GM18907 (cell line): ENCODE data around the gene ROBO2.

Experiments used
- ATAC-seq: cut with Tn5 transposase; IDR thresholded peaks from one replicate; pipeline ENCODE4 v1.9.1; 2021; ENCODE audit warnings: mild to moderate bottlenecking, moderate library complexity; ENCODE audit not compliant: unreplicated experiment

Gene ROBO2

GRCh38 chr3:77254967-77255831 lies 215.3 kb downstream of the ROBO2 start:
- no peak for ATAC-seq

DNA sequence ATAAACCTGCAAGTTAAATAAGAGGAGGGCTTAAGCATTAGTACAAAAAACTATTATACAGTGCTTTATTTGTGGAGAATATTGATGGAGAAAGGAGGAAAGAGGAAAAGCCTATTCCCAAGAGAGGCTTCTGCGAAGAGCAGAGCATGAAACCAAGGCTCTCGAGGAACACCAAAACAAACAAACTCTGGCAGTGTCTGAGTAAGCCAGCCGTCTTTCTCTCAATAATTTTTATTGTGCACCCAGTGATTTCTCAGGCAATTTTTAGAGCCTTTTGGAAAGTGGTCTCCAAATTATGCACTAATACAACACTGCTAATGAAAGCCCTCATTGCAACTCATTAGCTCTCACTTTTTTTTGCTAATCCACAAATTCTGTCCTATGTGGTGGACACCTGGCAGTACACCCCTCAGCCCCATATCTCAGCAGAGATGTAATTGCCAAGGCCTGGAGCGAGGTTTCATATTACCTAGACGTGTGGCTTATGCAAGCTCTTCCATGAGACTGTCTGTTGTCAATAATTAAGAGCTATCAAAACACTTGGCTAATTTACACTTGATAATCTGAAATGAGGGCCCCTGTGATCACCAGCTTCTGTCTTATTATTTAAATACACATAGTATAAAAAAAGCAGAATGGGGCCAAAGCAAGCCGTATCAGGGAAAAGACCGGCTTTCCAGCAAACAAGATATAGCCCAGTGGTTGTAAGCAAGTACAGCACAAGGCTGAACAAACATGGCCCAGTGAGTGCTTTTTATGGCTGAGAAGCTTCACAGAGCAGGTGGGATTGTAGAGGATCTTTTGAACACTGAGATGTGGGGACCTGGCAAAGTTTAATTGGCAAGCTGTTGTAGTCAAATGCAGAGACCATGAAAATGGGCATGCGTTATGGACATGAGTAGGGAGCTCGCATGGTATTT lies 216.9 kb downstream of the ROBO2 start:
- no peak for ATAC-seq

DNA sequence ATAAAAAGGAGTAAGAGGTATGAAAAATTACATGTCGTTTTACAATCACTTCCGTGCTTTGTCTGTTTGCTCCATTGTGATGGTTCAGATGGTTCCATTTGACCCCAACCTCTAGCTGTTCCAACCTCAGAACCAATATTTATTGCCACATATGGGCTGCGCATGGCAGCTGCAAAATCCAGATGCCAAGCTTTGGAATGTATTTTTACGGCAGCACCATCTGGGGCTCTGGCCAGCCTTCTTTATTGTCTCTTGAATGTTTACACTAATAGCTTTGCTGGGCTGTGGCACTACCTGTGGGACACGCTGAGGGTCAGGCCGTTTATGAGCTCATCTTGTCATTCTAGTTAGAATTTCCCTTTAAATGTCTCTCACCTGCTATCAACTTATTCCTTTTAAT lies 219.8 kb downstream of the ROBO2 start:
- ATAC-seq = no peak

DNA sequence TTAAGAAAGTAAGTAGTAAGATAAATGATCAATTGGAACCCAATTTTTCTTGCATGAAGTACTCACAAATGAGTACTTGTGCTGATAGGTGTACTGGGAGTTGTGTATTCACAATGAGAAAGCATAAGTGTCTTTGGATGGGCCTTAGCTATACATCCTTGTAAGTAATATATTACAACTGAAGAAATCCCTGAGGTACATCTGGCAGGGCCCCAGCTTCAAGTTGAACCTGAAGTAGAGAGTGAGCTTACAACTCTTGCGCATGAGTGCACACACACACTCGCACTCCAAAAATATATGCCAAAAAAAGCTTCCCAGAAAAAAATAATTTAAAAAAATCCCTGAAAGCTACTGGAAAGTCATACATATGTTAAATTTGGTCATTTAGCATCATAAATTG lies 222.5 kb downstream of the ROBO2 start:
- ATAC-seq = no peak

GRCh38 chr3:77267589-77267988 lies 227.7 kb downstream of the ROBO2 start:
- no peak for ATAC-seq

DNA sequence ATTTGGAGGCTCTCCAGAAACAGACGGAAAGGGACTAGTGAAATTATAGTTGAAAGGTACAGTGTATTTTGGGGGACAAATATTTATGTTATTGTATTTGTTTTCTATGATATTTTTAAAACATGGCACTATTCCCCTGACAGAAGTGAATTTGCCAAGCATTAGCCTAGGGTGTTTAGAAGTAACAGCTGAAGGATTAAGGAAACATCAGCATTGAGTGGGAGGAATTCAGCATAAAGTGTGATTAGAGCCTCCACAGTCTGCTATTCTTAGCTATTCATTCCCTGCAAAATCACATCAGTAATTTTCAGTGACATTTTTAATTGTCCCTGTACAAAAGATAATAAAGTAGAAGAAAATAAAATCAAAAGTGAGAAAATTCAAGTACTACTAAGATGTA lies 231.4 kb downstream of the ROBO2 start:
- ATAC-seq = no peak

- no peak for ATAC-seq
Observed at GRCh38 chr3:77271711-77272110, 231.8 kb downstream of the ROBO2 start.

DNA sequence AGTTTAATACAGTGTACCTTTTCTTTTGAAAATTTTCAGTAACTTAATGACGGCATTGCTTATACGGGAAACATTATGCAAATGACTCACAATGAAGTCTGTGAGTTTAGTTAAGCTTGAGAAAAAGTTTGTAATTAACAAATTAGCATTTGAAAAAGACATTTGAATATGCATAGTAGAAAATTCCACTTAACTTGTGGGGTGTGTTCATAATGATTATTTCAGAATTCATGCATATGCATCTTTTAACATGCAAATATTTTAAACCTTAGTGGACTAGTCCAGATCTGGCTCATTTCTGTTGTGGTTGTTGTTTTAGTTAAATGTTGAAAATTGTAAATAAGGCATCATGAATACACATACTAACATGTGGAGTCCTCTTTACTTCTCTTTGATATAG lies 239.4 kb downstream of the ROBO2 start:
- no peak for ATAC-seq

GRCh38 chr3:77281721-77282120 lies 241.8 kb downstream of the ROBO2 start:
- no peak for ATAC-seq

DNA sequence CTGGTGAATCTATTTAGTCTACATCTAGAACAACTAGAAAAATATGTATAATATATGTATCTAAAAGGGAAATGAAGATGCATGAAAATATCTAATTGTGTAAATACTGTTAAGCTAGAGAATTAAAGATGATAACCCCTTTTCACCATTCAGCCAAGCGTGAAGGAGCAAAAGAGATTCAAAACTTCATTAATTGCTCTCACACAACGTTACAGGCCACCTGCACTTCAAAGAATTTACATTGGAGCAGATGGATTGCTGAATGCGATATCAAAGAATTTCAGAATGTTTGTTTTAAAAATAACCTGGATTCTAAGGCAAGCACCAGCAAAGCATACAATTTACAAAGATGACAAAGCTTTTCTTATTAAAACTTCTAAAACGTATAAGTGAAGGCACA lies 243.2 kb downstream of the ROBO2 start:
- ATAC-seq = no peak

- no peak for ATAC-seq
Observed at GRCh38 chr3:77288348-77288747, 248.4 kb downstream of the ROBO2 start.

GRCh38 chr3:77296527-77296926 lies 256.6 kb downstream of the ROBO2 start:
- ATAC-seq = no peak

- no peak for ATAC-seq
Observed at GRCh38 chr3:77298417-77298816, 258.5 kb downstream of the ROBO2 start.

DNA sequence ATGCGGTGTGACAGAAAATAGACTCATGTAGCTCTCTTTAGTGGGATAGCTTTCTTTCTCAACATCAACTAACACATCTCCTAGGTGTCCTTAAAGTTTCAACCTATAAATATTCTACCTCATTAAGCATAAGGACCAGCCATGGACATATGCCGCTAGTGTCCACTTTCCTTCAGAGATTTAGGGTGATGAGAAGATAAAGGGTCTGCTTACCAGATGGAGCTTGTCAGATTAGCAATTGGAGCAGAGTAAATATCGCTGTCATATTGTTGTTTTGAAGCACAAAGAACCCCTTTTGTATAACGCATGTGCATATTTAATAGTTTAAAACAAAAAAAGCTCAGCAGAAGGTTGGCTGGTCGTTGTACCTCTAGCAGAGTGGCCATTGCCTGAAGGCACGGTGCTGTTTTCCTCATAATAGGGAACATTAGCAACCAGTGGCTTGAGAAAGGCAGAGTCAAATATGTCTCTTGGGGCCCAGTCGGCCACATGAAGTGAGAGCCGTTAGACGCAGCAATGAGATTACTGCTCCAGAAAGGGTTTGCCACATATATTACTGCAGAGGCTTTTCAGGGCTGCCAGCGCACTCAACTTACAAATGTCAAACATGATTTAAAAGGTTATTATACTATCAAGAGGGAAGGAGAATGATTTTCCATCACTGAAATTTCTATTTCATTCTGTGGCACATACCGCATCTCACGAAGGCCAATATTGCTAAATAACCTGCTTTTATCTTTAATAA lies 264.2 kb downstream of the ROBO2 start:
- ATAC-seq = no peak

GRCh38 chr3:77304700-77305021 lies 264.8 kb downstream of the ROBO2 start:
- no peak for ATAC-seq

DNA sequence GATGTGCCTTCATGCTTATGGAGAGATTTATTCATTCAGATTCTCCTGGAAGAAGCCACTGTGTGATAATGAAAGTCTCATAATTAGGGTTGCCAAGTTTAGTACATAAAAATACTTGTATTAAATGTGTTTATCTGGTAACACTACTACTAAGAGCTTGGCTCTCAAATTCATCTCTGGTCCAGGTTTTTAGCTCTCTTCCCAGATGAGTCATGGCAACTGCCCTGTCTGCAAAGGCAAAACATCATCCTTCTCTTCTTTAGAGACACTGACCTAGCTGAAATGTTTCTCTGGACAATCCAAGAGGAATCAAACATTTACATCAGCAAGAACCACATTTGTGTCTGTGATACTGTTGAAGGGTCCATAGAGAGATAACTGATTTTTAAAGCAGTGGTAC lies 269.6 kb downstream of the ROBO2 start:
- ATAC-seq = no peak

- ATAC-seq = no peak
Observed at GRCh38 chr3:77313843-77314242, 273.9 kb downstream of the ROBO2 start.

DNA sequence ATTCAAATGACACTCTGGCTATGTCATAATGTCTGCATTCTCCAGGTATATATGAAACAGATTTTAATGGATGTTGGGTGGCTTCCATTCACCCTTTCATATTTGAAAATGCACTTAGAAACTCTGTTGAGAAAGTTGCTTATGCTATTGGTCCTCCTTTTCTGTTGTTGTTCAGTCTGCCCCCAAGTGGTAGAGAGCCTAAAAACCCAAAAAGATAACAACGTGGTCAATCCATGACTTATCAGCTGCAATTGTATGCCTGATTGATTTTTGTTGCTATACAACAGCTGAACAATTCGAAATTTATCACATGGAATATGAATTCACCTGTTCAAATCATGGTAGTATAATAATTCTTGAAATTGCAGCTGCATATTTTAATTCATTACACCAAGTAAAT lies 279.8 kb downstream of the ROBO2 start:
- no peak for ATAC-seq

- no peak for ATAC-seq
Observed at GRCh38 chr3:77320514-77320913, 280.6 kb downstream of the ROBO2 start.

GRCh38 chr3:77321646-77322045 lies 281.7 kb downstream of the ROBO2 start:
- ATAC-seq = no peak

GRCh38 chr3:77323626-77324025 lies 283.7 kb downstream of the ROBO2 start:
- no peak for ATAC-seq
